HCT116 (cell line): Measurements from ENCODE around the gene MYO5C.

Source experiments
- CEBPB ChIP-seq: IDR thresholded peaks from 2 replicates; pipeline ENCODE4 v1.6.1; 2012; ENCODE audit warnings: low read depth
- CTCF ChIP-seq, 3 experiments: fragments of 200-600 bp in 1 of 3; sonication (generic) in 1 of 3; IDR thresholded peaks in 2 of 3; conservative IDR thresholded peaks in 1 of 3; 2 replicates each; pipeline ENCODE4 v1.5.1; 2012 to 2017; ENCODE audit warnings: low read depth in 2 of 3, low read length in 2 of 3, antibody characterized with exemption in 1 of 3, borderline replicate concordance in 1 of 3, control low read depth in 1 of 3, mild to moderate bottlenecking in 1 of 3, mixed read lengths in 1 of 3, mixed run types in 1 of 3, moderate library complexity in 1 of 3; ENCODE audit not compliant: insufficient read depth in 1 of 3
- EZH2 ChIP-seq: fragments of 200-600 bp; sonication (generic); IDR thresholded peaks from 2 replicates; pipeline ENCODE4 v1.6.1; 2017; ENCODE audit warnings: antibody characterized with exemption, mixed run types
- EZH2phosphoT487 ChIP-seq: fragments of 200-600 bp; IDR thresholded peaks from 2 replicates; pipeline ENCODE4 v1.6.1; 2018; ENCODE audit warnings: antibody characterized with exemption, borderline replicate concordance
- JUND ChIP-seq: IDR thresholded peaks from 2 replicates; pipeline ENCODE4 v1.6.1; 2012
- POLR2A ChIP-seq: IDR thresholded peaks from 2 replicates; pipeline ENCODE4 v1.7.0; 2011; ENCODE audit warnings: borderline replicate concordance; ENCODE audit not compliant: insufficient read depth, insufficient read length; ENCODE audit errors: extremely low read depth
- POLR2AphosphoS5 ChIP-seq: IDR thresholded peaks from 2 replicates; pipeline ENCODE4 v1.6.1; 2011; ENCODE audit warnings: mild to moderate bottlenecking, low read depth, low read length, moderate library complexity
- RAD21 ChIP-seq: IDR thresholded peaks from 2 replicates; pipeline ENCODE4 v1.6.1; 2012; ENCODE audit warnings: low read depth, mild to moderate bottlenecking
- REST ChIP-seq: IDR thresholded peaks from 2 replicates; pipeline ENCODE4 v1.6.1; 2012; ENCODE audit warnings: low read depth
- SP1 ChIP-seq: IDR thresholded peaks from 2 replicates; pipeline ENCODE4 v1.6.1; 2012; ENCODE audit warnings: low read depth
- TCF7L2 ChIP-seq: IDR thresholded peaks from 2 replicates; pipeline ENCODE4 v1.7.0; 2011; ENCODE audit warnings: borderline replicate concordance, inconsistent platforms; ENCODE audit not compliant: insufficient read depth, insufficient read length; ENCODE audit errors: extremely low read depth
- YY1 ChIP-seq: IDR thresholded peaks from 2 replicates; pipeline ENCODE4 v1.6.1; 2011; ENCODE audit warnings: low read length, low read depth, moderate library complexity, mild to moderate bottlenecking; ENCODE audit not compliant: insufficient replicate concordance; ENCODE audit errors: extremely low read depth

- TF ChIP-seq REST = no peak
- no peak for TF ChIP-seq CTCF (IDR thresholded peaks at IDR 0.05 in 2 of 3, conservative IDR thresholded peaks at IDR 0.05 in 1 of 3; ENCODE audit: borderline replicate concordance in 1 of 3, insufficient read depth in 1 of 3, low read depth in 2 of 3, low read length in 2 of 3)
- TF ChIP-seq TCF7L2 = no peak
- TF ChIP-seq SP1 = no peak
- no peak for TF ChIP-seq JUND
- TF ChIP-seq YY1 = no peak
- no peak for TF ChIP-seq POLR2A
- no peak for TF ChIP-seq EZH2phosphoT487
- TF ChIP-seq RAD21 = no peak
- no peak for TF ChIP-seq EZH2
- no peak for TF ChIP-seq CEBPB
- TF ChIP-seq POLR2AphosphoS5 = no peak
Observed at GRCh38 chr15:52240166-52240565, 55.4 kb downstream of the MYO5C start.
